VCaP (cell line): ENCODE data around the gene ALDH4A1.

Experiments
- H3K27ac ChIP-seq: fragments of 450-650 bp; 2 replicates; pipeline ENCODE4 v1.5.1; 2017
- TF ChIP-seq, protein P1 (sequence below): fragments of 450-650 bp; conservative IDR thresholded peaks from 2 replicates; pipeline ENCODE4 v1.5.1; 2017; ENCODE audit warnings: mild to moderate bottlenecking, moderate library complexity

Gene ALDH4A1

DNA sequence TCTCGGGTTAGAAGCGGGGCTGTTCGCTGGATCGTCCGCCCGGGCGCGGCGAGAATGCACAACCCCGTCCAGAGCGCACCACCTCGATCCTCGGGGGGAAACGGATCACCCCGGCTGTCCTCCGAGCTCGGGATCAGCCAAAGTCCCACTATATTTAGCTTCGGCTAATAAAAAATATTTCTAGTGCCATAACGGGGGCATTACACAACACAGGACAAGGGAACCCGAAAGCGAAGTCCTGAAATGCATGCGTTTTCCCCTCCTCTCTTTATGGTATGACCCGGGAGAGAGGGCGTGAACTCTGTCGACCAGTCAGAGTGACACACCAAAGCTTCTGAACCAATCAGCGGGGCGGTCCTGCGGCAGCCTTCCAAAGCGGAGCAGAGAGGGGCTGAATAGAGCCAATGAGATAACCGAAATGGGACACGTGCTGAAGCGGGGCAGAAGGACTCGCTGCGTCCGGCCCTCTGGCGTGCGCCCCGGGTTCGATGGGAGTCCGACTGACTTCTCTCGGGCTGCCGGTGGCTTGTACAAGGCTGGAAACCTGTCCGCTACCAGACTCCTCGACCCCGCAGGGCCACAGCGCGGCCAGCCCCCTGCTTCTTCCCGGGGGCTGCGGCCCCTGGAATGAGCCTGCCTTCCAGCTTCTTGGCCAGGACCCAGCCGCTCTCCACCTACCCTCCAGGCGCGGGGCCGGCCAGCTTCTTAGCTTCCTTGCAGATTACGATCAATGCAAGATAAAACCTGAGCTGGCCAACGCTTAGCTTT lies at the start of gene ALDH4A1:
Gene ALDH4A1 (minus strand): TSS at position 33 of the 768 bp plus-strand sequence. CDS start 32 bp downstream, at position 1.
- TF ChIP-seq, protein P1, sequence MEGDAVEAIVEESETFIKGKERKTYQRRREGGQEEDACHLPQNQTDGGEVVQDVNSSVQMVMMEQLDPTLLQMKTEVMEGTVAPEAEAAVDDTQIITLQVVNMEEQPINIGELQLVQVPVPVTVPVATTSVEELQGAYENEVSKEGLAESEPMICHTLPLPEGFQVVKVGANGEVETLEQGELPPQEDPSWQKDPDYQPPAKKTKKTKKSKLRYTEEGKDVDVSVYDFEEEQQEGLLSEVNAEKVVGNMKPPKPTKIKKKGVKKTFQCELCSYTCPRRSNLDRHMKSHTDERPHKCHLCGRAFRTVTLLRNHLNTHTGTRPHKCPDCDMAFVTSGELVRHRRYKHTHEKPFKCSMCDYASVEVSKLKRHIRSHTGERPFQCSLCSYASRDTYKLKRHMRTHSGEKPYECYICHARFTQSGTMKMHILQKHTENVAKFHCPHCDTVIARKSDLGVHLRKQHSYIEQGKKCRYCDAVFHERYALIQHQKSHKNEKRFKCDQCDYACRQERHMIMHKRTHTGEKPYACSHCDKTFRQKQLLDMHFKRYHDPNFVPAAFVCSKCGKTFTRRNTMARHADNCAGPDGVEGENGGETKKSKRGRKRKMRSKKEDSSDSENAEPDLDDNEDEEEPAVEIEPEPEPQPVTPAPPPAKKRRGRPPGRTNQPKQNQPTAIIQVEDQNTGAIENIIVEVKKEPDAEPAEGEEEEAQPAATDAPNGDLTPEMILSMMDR, result no peak
- H3K27ac ChIP-seq, result peak within 1 kb of the TSS; percentile 95

DNA sequence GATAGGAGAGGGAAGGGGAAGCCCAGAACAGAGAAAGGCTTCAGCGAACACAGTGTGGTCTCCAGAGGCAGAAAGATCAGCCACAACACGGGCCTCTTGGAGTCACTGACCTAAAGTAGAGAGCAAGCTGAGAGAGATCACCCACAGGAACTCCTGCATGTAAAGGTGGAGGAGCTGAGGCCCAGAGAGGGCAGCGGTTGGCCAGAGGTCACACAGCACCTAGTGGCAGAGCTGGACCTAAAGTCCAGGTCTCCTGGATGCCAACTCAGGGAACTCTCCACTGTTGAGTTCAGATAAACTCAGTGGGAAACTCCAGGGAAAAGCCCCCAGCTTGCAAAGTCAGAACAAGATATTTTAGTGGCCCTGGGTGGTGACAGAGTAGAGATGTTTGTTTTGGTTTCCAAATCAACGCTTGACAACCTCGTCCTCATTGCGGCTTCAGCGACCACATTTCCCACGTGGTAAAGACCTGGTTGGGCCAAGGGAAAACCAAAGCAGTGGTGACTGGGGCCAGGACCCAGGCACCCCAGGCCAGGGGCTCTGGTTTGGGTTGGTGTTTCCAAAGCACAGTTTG lies 49.5 kb upstream of the ALDH4A1 start:
- TF ChIP-seq, protein P1, result no peak
- no peak overlapping the region for H3K27ac ChIP-seq

DNA sequence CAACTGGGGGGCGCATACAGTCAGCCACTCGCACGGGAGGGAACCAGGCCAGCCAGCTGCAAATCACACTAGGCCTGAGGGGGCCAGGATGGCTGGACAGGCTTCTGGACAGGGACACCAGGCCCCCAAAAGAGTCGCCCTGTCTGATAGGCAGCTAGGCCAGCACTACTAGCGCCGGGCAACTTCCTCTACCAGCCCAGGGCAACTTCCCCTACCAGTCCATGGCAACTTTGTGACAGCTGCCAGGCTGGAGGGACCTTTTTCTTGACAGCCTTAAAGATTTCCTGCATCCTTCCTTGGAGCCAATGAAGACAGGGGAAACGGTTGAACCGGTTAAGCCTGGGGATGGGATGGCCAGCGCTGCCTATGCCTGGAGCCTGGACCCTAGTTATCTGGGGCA lies 49.1 kb upstream of the ALDH4A1 start:
- H3K27ac ChIP-seq, result no peak overlapping the region
- TF ChIP-seq, protein P1, result no peak

GRCh38 chr1:18950401-18951026 lies 48.2 kb upstream of the ALDH4A1 start:
- H3K27ac ChIP-seq, result no peak overlapping the region
- TF ChIP-seq, protein P1, result no peak

GRCh38 chr1:18949686-18950400 lies 47.5 kb upstream of the ALDH4A1 start:
- TF ChIP-seq, protein P1, result no peak
- H3K27ac ChIP-seq, result peak overlapping the region; percentile 57

DNA sequence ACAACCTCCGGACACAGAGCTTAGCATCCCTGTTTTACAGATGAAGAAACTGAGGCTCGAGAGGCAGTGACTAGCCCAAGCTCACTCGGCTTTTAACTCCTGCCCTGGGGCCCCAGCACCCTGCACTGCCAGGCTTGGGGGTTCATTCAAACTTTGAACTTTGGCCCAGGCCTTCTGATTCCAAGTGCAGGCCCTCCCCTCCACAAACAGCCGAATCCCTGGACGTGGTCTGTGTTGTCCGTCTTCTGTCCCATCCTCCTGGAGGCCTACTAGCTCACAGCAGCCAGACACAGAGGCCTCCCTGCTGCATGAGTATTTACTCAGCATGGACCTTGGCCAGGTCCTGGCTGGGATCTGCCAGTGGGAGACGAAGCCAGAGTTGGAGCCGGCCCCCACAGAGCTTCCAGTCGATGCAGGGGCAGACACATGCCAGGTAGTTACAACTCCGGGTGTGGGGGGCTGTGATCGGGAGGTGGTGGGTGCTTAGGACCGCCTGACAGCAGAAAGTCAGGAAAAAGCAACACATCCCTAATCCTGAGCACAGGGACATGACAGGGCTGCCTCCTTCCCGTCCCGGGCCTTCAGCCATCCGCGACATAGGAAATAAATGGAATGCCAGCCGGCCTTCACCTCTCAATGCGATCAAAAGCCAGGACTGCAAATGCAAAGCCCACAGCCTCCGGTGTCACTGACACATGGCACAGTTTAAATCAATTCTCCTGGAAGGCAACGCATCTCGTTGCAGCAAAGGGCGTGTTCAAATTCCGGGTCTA lies 46.7 kb upstream of the ALDH4A1 start:
- TF ChIP-seq, protein P1, result peak; percentile 16; the same call in 1 of the 2 replicates
- peak overlapping the region; percentile 57 for H3K27ac ChIP-seq
